GDM1 (cell line): ENCODE measurements around the gene PLPP4.
A peak's percentile ranks its signal among the peaks of the same experiment; 100 is the strongest.

Experiments
- DNase-seq: peaks from one replicate; lab custom pipeline; 2025; lab: John Stamatoyannopoulos, UW

Gene PLPP4

GRCh38 chr10:120490288-120490687, 33.3 kb downstream of the PLPP4 start:
- DNase-seq = no peak

GRCh38 chr10:120492346-120492745, 35.3 kb downstream of the PLPP4 start:
- DNase-seq = peak; percentile 59

- DNase-seq = no peak
Observed at GRCh38 chr10:120493411-120494312, 36.6 kb downstream of the PLPP4 start.

- DNase-seq = no peak
Observed at GRCh38 chr10:120494313-120494710, 37.3 kb downstream of the PLPP4 start.

- DNase-seq = no peak
Observed at GRCh38 chr10:120495226-120496009, 38.4 kb downstream of the PLPP4 start.

GRCh38 chr10:120499883-120500282, 42.9 kb downstream of the PLPP4 start:
- DNase-seq = no peak

- no peak for DNase-seq
Observed at GRCh38 chr10:120503689-120504088, 46.7 kb downstream of the PLPP4 start.

GRCh38 chr10:120504227-120504626, 47.2 kb downstream of the PLPP4 start:
- DNase-seq = peak; percentile 62

GRCh38 chr10:120505056-120505455, 48.0 kb downstream of the PLPP4 start:
- no peak for DNase-seq

- no peak for DNase-seq
Observed at GRCh38 chr10:120505866-120506265, 48.8 kb downstream of the PLPP4 start.

- DNase-seq = no peak
Observed at GRCh38 chr10:120506674-120507073, 49.6 kb downstream of the PLPP4 start.

- DNase-seq = no peak
Observed at GRCh38 chr10:120507175-120507574, 50.1 kb downstream of the PLPP4 start.

- DNase-seq = no peak
Observed at GRCh38 chr10:120507651-120508050, 50.6 kb downstream of the PLPP4 start.

- no peak for DNase-seq
Observed at GRCh38 chr10:120508393-120508792, 51.4 kb downstream of the PLPP4 start.

- DNase-seq = no peak
Observed at GRCh38 chr10:120508966-120509365, 51.9 kb downstream of the PLPP4 start.

GRCh38 chr10:120511165-120511564, 54.1 kb downstream of the PLPP4 start:
- DNase-seq = no peak

- DNase-seq = no peak
Observed at GRCh38 chr10:120513307-120513796, 56.3 kb downstream of the PLPP4 start.

- DNase-seq = peak; percentile 17
Observed at GRCh38 chr10:120514035-120514620, 57.1 kb downstream of the PLPP4 start.

- no peak for DNase-seq
Observed at GRCh38 chr10:120514959-120515358, 57.9 kb downstream of the PLPP4 start.

- no peak for DNase-seq
Observed at GRCh38 chr10:120515741-120516140, 58.7 kb downstream of the PLPP4 start.

GRCh38 chr10:120516426-120516825, 59.4 kb downstream of the PLPP4 start:
- no peak for DNase-seq

GRCh38 chr10:120517196-120517595, 60.2 kb downstream of the PLPP4 start:
- DNase-seq = no peak
